ENCODE results near the gene EYS.
"Not testable (repeated sequence)": the region's sequence is repeated elsewhere in the genome, so short reads cannot be mapped to it uniquely, and the experiment has no call there.

The EYS gene

DNA sequence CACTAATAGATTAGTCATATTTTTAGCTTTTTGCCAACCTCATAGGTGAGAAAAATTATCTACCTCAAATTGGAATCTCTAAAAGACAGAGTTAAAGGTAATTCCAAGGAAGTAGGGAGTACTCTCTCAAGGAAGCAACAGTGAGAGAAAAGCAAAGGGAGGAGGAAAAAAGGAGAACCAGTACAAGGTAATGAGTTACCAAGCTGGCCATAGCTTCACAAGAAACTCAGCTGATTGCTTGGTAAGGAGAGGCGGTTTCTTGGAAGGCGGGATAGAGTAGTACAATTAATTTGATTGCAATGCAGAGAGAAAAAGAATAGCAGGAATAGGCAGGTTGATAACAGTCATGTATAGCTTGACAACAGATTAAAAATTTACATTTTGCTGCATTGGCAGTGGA lies 1933.8 kb downstream of the EYS start:
- H3K4me2 ChIP-seq (ENCODE audit: low read length): no peak overlapping the region
- no peak overlapping the region for H3K4me3 ChIP-seq (ENCODE audit: low read length)
- H3K36me3 ChIP-seq (ENCODE audit: insufficient read depth, low read length): no peaks in the 10 kb centered on the region

DNA sequence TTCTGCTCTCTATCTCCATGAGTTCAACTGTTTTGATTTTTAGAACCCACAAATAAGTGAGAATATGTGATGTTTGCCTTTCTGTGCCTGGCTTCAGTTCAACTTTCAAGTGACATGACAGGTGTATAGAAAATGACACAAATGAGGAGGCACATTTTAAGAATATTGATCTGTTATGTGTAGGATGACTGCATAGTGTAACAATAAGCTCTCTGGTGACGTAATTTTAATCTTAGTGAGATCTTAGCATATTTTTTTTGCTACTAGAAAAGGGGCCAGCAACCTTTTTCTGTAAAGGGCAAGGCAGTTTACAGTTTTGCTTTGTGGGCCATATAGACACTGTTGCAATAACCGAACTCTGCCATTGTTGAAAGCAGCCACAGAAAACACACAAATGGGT lies 1941.2 kb downstream of the EYS start:
- no peak overlapping the region for H3K4me2 ChIP-seq (ENCODE audit: low read length)
- no peaks in the 10 kb centered on the region for H3K9me3 ChIP-seq (replicated peaks; ENCODE audit: low read length)
- H3K4me3 ChIP-seq (ENCODE audit: low read length): no peak overlapping the region
- H3K4me1 ChIP-seq (ENCODE audit: control insufficient read depth, insufficient read depth, low read length): no peaks in the 10 kb centered on the region
- H3K9ac ChIP-seq (ENCODE audit: low read depth, low read length): no peak overlapping the region
- H3K27me3 ChIP-seq (ENCODE audit: control insufficient read depth, insufficient read depth, low read length): no peaks in the 10 kb centered on the region
- no peaks in the 10 kb centered on the region for H3K36me3 ChIP-seq (ENCODE audit: insufficient read depth, low read length)

More for the DNA sequence above, 1933.8 kb downstream of the EYS start:
- no peak overlapping the region for H3K9ac ChIP-seq (ENCODE audit: low read depth, low read length)
- no peaks in the 10 kb centered on the region for H3K9me3 ChIP-seq (replicated peaks; ENCODE audit: low read length)
- no peaks in the 10 kb centered on the region for H3K27me3 ChIP-seq (ENCODE audit: control insufficient read depth, insufficient read depth, low read length)
- peaks cover 3% of the 10 kb centered on the region for H3K4me1 ChIP-seq (ENCODE audit: control insufficient read depth, insufficient read depth, low read length)

DNA sequence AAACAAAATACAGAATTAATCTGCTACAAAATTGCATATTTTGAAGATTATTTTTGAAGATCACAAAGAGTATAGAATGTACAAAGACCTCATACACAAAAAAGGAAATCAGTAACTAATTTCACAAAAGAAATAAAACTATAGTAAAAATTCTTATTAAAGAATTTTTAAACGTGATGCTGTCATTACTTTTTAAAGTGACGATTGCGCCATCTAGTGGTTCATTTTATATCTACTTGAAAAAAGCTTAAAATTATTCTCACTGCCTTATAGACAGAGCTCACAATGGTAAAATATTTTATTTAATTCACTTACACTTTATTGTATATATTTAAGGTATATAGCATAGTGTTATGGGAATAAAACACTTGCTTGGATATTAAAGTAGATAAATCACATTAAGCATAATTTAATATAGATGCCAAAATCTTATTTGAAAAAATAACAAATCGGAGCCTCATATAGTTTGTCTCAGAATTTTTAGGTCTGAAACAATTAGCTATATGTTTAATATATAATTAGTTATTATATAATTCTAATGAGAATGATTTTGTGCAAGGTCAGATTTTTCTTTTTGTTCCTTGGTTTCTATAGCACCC lies 1942.6 kb downstream of the EYS start:
- H3K4me2 ChIP-seq (ENCODE audit: low read length): no peak overlapping the region
- no peaks in the 10 kb centered on the region for H3K9me3 ChIP-seq (replicated peaks; ENCODE audit: low read length)
- no peaks in the 10 kb centered on the region for H3K36me3 ChIP-seq (ENCODE audit: insufficient read depth, low read length)
- no peak overlapping the region for H3K4me3 ChIP-seq (ENCODE audit: low read length)
- no peaks in the 10 kb centered on the region for H3K27me3 ChIP-seq (ENCODE audit: control insufficient read depth, insufficient read depth, low read length)
- no peaks in the 10 kb centered on the region for H3K4me1 ChIP-seq (ENCODE audit: control insufficient read depth, insufficient read depth, low read length)
- no peak overlapping the region for H3K9ac ChIP-seq (ENCODE audit: low read depth, low read length)

DNA sequence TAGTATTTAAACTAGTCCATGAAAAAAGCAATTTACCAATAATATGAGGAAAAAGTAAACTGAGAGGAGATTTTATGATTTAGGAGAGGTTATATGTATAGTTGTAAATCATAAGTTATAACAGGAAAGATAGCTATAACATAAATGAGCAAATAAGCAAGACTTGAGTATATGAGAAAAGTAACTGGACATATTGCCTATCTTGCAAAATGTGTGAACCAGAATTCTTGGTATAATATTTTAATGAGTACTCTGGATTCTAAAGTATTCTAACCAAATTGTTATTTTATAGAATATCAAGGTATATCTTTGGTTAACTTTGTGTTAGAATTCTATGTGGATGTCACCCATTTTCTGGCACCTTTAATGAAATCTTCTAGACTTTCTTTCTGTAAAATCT lies 1946.8 kb downstream of the EYS start:
- Histone ChIP-seq H3K9me3 (replicated peaks; ENCODE audit: low read length) (no peaks in the 10 kb centered on the region), H3K4me2 (ENCODE audit: low read length) (no peak overlapping the region), H3K36me3 (ENCODE audit: insufficient read depth, low read length) (no peaks in the 10 kb centered on the region), H3K4me3 (ENCODE audit: low read length) (no peak overlapping the region), H3K27me3 (ENCODE audit: control insufficient read depth, insufficient read depth, low read length) (no peaks in the 10 kb centered on the region), H3K4me1 (ENCODE audit: control insufficient read depth, insufficient read depth, low read length) (no peaks in the 10 kb centered on the region), H3K9ac (ENCODE audit: low read depth, low read length) (no peak overlapping the region)

DNA sequence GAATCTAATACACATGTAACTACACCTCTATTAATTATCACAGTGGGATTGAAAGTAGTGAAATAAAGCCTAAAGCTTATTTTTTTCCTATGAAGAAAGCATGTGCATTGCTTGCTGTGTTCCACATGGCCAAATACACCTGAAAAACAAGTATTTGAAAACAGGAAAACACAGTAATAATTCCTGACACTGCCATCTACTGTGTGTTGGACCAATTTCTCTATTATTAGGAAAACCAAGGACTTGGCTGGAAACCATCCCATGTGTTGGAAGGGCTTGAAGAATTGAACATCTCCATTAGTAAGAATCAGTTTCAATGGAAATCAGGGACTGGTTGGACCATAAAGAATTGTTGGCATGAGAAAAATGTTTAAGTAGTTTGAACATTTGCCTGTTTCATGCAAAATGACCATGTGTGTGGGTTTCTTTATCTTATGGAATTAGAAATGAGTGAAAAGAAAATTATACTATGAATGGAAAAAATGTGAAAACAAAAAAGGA lies 1947.4 kb downstream of the EYS start:
- H3K27me3 ChIP-seq (ENCODE audit: control insufficient read depth, insufficient read depth, low read length): no peaks in the 10 kb centered on the region
- no peaks in the 10 kb centered on the region for H3K9me3 ChIP-seq (replicated peaks; ENCODE audit: low read length)
- H3K4me1 ChIP-seq (ENCODE audit: control insufficient read depth, insufficient read depth, low read length): no peaks in the 10 kb centered on the region
- no peaks in the 10 kb centered on the region for H3K36me3 ChIP-seq (ENCODE audit: insufficient read depth, low read length)
- no peak overlapping the region for H3K4me2 ChIP-seq (ENCODE audit: low read length)
- H3K9ac ChIP-seq (ENCODE audit: low read depth, low read length): no peak overlapping the region
- no peak overlapping the region for H3K4me3 ChIP-seq (ENCODE audit: low read length)

DNA sequence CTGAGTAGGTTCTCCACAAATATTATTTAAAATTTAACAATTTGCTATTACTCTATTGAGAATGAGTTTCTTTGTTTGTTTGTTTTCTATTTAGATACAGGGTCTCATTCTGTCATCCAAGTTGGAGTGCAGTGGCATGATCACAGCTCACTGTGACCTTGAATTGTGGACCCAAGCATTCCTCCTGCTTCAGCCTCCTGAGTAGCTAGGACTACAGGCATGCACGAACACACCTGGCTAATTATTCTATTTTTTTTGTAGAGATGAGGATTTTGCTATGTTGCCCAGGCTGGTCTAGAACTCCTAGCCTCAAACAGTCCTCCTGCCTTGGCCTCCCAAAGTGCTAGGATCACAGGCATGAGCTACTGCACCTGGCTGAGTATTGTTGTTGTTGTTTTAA lies 1949.2 kb downstream of the EYS start:
- no peak overlapping the region for H3K4me3 ChIP-seq (ENCODE audit: low read length)
- no peaks in the 10 kb centered on the region for H3K4me1 ChIP-seq (ENCODE audit: control insufficient read depth, insufficient read depth, low read length)
- H3K4me2 ChIP-seq (ENCODE audit: low read length): no peak overlapping the region
- H3K9me3 ChIP-seq (replicated peaks; ENCODE audit: low read length): no peaks in the 10 kb centered on the region
- H3K27me3 ChIP-seq (ENCODE audit: control insufficient read depth, insufficient read depth, low read length): no peaks in the 10 kb centered on the region
- H3K9ac ChIP-seq (ENCODE audit: low read depth, low read length): no peak overlapping the region
- H3K36me3 ChIP-seq (ENCODE audit: insufficient read depth, low read length): no peaks in the 10 kb centered on the region

DNA sequence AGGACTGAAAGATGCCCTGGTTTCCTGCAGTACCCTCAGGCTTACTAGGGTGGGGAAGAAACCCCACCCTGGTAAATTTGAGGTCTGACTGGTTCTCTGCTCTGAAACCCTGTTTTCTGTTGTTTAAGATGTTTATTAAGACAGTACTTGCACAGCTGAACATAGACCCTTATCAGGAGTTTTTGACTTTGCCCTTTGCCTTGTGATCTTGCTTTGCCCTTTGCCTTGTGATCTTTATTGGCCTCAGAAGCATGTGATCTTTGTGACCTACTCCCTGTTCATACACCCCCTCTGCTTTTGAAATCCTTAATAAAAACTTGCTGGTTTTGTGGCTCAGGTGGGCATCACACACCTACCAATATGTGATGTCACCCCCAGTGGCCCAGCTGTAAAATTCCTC lies 1949.8 kb downstream of the EYS start:
- H3K27me3 ChIP-seq (ENCODE audit: control insufficient read depth, insufficient read depth, low read length); H3K4me1 ChIP-seq (ENCODE audit: control insufficient read depth, insufficient read depth, low read length); H3K9ac ChIP-seq (ENCODE audit: low read depth, low read length); H3K9me3 ChIP-seq (replicated peaks; ENCODE audit: low read length); H3K4me2 ChIP-seq (ENCODE audit: low read length); H3K36me3 ChIP-seq (ENCODE audit: insufficient read depth, low read length); H3K4me3 ChIP-seq (ENCODE audit: low read length): not testable (repeated sequence)

DNA sequence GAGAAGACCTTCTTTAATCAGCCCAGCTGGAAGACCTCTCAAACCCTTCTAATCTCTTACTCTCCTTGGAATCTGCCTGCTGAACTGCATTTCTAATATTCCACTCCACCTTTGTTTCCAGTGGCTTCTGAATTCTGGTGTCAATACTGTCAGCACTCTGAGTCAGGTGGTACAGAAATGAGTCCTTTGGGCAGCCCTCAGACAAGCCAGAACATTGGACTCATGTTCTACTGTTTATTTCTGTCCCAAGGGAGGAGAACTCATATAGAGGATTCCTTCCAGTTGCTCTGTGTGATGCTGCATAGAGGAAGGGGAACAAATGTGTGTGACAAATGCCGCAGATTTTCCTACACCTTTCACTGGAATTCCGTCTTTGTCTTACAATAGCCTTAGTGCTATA lies 1956.6 kb downstream of the EYS start:
- no peak overlapping the region for H3K4me2 ChIP-seq (ENCODE audit: low read length)
- H3K27me3 ChIP-seq (ENCODE audit: control insufficient read depth, insufficient read depth, low read length): no peaks in the 10 kb centered on the region
- no peaks in the 10 kb centered on the region for H3K36me3 ChIP-seq (ENCODE audit: insufficient read depth, low read length)
- H3K4me1 ChIP-seq (ENCODE audit: control insufficient read depth, insufficient read depth, low read length): peaks cover 7% of the 10 kb centered on the region
- H3K9me3 ChIP-seq (replicated peaks; ENCODE audit: low read length): no peaks in the 10 kb centered on the region
- H3K4me3 ChIP-seq (ENCODE audit: low read length): no peak overlapping the region
- no peak overlapping the region for H3K9ac ChIP-seq (ENCODE audit: low read depth, low read length)

DNA sequence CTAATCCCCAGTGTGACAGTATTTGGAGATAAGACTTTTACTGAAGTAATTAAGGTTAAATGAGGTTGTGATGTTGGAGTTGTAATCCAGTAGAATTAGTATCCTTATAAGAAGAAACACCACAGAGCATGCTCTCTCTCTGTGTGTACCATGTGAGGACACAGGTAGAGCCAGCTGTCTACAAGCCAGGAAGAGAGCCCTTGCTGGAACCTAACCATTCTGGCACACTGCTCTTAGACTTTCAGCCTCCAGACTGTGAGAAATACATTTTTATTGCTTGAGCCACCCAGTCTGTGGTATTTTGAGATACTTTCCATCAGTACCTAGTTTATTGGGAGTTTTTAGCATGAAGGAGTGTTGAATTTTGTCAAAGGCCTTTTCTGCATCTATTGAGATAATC lies 1961.2 kb downstream of the EYS start:
- Histone ChIP-seq H3K27me3 (ENCODE audit: control insufficient read depth, insufficient read depth, low read length) (no peaks in the 10 kb centered on the region), H3K36me3 (ENCODE audit: insufficient read depth, low read length) (no peaks in the 10 kb centered on the region), H3K4me2 (ENCODE audit: low read length) (no peak overlapping the region), H3K4me1 (ENCODE audit: control insufficient read depth, insufficient read depth, low read length) (peaks cover 5% of the 10 kb centered on the region), H3K4me3 (ENCODE audit: low read length) (no peak overlapping the region), H3K9me3 (replicated peaks; ENCODE audit: low read length) (no peaks in the 10 kb centered on the region), H3K9ac (ENCODE audit: low read depth, low read length) (no peak overlapping the region)

DNA sequence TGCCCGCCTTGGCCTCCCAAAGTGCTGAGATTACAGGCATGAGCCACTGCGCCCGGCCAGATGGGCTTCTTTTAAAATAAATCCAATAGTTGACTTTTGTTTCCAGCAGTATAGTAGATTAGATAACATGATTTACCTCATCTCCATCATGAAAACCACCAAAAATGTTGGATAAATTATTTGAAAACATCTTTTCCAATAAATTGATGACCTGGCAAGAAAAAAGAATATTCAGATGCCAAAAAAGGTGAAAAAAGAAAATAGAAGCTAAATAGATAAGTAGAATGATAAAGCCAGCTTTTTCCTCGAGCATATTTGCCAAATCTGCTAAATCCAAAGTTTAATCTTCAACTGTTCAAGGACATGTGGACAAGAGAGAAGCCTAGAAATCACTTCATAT lies 1962.2 kb downstream of the EYS start:
- Histone ChIP-seq H3K36me3 (ENCODE audit: insufficient read depth, low read length) (no peaks in the 10 kb centered on the region), H3K4me1 (ENCODE audit: control insufficient read depth, insufficient read depth, low read length) (peaks cover 13% of the 10 kb centered on the region), H3K27me3 (ENCODE audit: control insufficient read depth, insufficient read depth, low read length) (no peaks in the 10 kb centered on the region), H3K9me3 (replicated peaks; ENCODE audit: low read length) (no peaks in the 10 kb centered on the region), H3K4me2 (ENCODE audit: low read length) (no peak overlapping the region), H3K9ac (ENCODE audit: low read depth, low read length) (no peak overlapping the region), H3K4me3 (ENCODE audit: low read length) (no peak overlapping the region)

DNA sequence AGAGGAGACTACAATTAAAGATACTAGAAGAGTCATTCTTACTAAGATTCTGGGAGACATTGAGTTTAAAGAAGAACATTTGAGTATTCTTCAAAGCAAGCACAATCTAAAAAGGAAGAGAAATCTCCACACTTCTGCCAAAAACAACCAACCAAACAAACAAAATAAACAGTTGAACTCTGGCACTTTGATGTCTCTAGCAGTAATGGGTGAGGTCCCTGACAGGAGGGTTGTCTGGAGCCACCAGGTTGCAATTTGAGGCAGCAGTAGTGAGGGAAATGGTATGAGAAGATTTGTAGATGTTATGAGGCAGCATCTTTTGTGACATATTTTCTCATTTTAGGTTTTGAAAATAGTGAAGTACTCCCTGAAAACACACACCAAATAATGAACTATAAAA lies 1963.3 kb downstream of the EYS start:
- H3K4me2 ChIP-seq (ENCODE audit: low read length): no peak overlapping the region
- H3K9me3 ChIP-seq (replicated peaks; ENCODE audit: low read length): no peaks in the 10 kb centered on the region
- peaks cover 13% of the 10 kb centered on the region for H3K4me1 ChIP-seq (ENCODE audit: control insufficient read depth, insufficient read depth, low read length)
- H3K27me3 ChIP-seq (ENCODE audit: control insufficient read depth, insufficient read depth, low read length): no peaks in the 10 kb centered on the region
- H3K4me3 ChIP-seq (ENCODE audit: low read length): no peak overlapping the region
- H3K9ac ChIP-seq (ENCODE audit: low read depth, low read length): no peak overlapping the region
- no peaks in the 10 kb centered on the region for H3K36me3 ChIP-seq (ENCODE audit: insufficient read depth, low read length)

DNA sequence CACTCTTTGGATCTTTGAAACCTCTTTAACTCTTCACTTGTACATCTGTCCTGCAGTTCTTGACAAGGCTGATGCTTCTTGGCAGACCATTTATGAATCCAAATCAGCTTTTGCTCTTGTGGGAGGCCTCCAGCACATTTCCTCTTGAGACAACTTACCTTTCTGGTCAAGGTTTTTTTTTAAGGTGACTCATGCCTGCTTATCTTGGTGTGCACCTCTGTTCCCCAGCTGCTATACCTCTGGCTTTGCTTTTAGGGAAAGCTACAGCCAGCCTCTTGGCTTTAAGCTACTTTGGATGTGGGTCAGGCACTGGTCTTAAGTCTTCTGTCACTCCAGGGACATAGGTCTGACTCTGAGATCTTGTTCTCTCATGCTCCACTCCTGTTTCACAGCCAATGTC lies 1965.0 kb downstream of the EYS start:
- Histone ChIP-seq H3K36me3 (ENCODE audit: insufficient read depth, low read length) (no peaks in the 10 kb centered on the region), H3K4me2 (ENCODE audit: low read length) (no peak overlapping the region), H3K27me3 (ENCODE audit: control insufficient read depth, insufficient read depth, low read length) (no peaks in the 10 kb centered on the region), H3K9me3 (replicated peaks; ENCODE audit: low read length) (no peaks in the 10 kb centered on the region), H3K4me1 (ENCODE audit: control insufficient read depth, insufficient read depth, low read length) (peaks cover 13% of the 10 kb centered on the region), H3K9ac (ENCODE audit: low read depth, low read length) (no peak overlapping the region), H3K4me3 (ENCODE audit: low read length) (no peak overlapping the region)

All from skeletal muscle satellite cell (primary cell).